Right lobe of liver (tissue), 4 donors: ENCODE data around the gene CCDC136.

Source experiments
- CTCF ChIP-seq, 4 donors: fragments of 200-600 bp in 3 of 4; fragments of 450-650 bp in 1 of 4; IDR thresholded peaks; one replicate each; pipeline versions ENCODE4 v1.5.1 to v1.8.0; 2016 to 2022; ENCODE audit warnings: antibody characterized with exemption in 4 of 4, mild to moderate bottlenecking in 2 of 4
- POLR2A ChIP-seq: fragments of 450-650 bp; IDR thresholded peaks from one replicate; pipeline ENCODE4 v1.6.1; 2017; ENCODE audit warnings: antibody characterized with exemption, mild to moderate bottlenecking
- donor health status: DM: no; HTN: no; CAD: no.
- donor health status: DM: no; HTN: no; CAD: no.
- donor health status: DM: no; HTN: yes; CAD: no.

GRCh38 chr7:128836729-128837348 is 45.1 kb downstream of the CCDC136 start:
- TF ChIP-seq CTCF (IDR thresholded peaks at IDR 0.05) (no peak), POLR2A (no peak)
